GM10266 (cell line): ENCODE results near the gene CRIP2.
A peak's percentile ranks its signal among the peaks of the same experiment; 100 is the strongest.

Experiments
- DNase-seq: peaks from one replicate; pipeline ENCODE4 v3.0.0; 2012; ENCODE audit errors: extremely low spot score
- CTCF ChIP-seq: IDR thresholded peaks from 2 replicates; pipeline ENCODE4 v1.5.1; 2012; ENCODE audit warnings: mild to moderate bottlenecking, low read depth; ENCODE audit not compliant: control insufficient read depth, insufficient read depth; ENCODE audit errors: missing control alignments

The CRIP2 gene

GRCh38 chr14:105481886-105482457 lies 7.4 kb downstream of the CRIP2 start:
- peak; percentile 29 for TF ChIP-seq CTCF
- peak; percentile 96 for DNase-seq

- DNase-seq: no peak
- no peak for TF ChIP-seq CTCF
Observed at GRCh38 chr14:105482486-105483110, 8.0 kb downstream of the CRIP2 start.

- no peak for DNase-seq
- no peak for TF ChIP-seq CTCF
Observed at GRCh38 chr14:105483300-105484068, 8.9 kb downstream of the CRIP2 start.

GRCh38 chr14:105484069-105484996 lies 9.7 kb downstream of the CRIP2 start:
- DNase-seq: no peak
- TF ChIP-seq CTCF: no peak

GRCh38 chr14:105484997-105485393 lies 10.4 kb downstream of the CRIP2 start:
- TF ChIP-seq CTCF: no peak
- no peak for DNase-seq

GRCh38 chr14:105485739-105486162 lies 11.1 kb downstream of the CRIP2 start:
- peak; percentile 54 for TF ChIP-seq CTCF
- DNase-seq: no peak
